Nephron progenitor cell (in vitro differentiated cells): ENCODE results near the gene NIT2.
"Not testable (repeated sequence)": the region's sequence is repeated elsewhere in the genome, so short reads cannot be mapped to it uniquely, and the experiment has no call there.

Source experiments
- DNase-seq: peaks from one replicate; pipeline ENCODE4 v3.0.0; 2021
- H3K27ac Mint-ChIP-seq: 2 replicates; pipeline ENCODE4 v1.8.0; 2021; ENCODE audit warnings: mild to moderate bottlenecking, moderate library complexity, mixed read lengths
- H3K27me3 Mint-ChIP-seq: 2 replicates; pipeline ENCODE4 v1.8.0; 2021; ENCODE audit warnings: mild to moderate bottlenecking, low read depth, mixed read lengths; ENCODE audit not compliant: poor library complexity
- H3K36me3 Mint-ChIP-seq: 2 replicates; pipeline ENCODE4 v1.8.0; 2021; ENCODE audit warnings: low read depth, mixed read lengths
- H3K4me1 Mint-ChIP-seq: 2 replicates; pipeline ENCODE4 v1.8.0; 2021; ENCODE audit warnings: mixed read lengths
- H3K4me3 Mint-ChIP-seq: 2 replicates; pipeline ENCODE4 v1.8.0; 2021; ENCODE audit warnings: mild to moderate bottlenecking, moderate library complexity, mixed read lengths
- H3K9me3 Mint-ChIP-seq: 2 replicates; pipeline ENCODE4 v1.8.0; 2021; ENCODE audit warnings: mild to moderate bottlenecking, moderate library complexity, mixed read lengths
- CTCF ChIP-seq: fragments of 200-600 bp; sonication (generic); IDR thresholded peaks from 2 replicates; pipeline ENCODE4 v1.5.0; 2021; ENCODE audit warnings: antibody characterized with exemption

The NIT2 gene

GRCh38 chr3:100331660-100332059 lies 2.9 kb upstream of the NIT2 start:
- H3K4me1 Mint-ChIP-seq: peaks cover 18% of the 10 kb centered on the region
- H3K9me3 Mint-ChIP-seq: peaks cover 14% of the 10 kb centered on the region
- peak overlapping the region; percentile 86 for H3K27ac Mint-ChIP-seq
- no peak overlapping the region for H3K4me3 Mint-ChIP-seq
- TF ChIP-seq CTCF: no peak
- no peak for DNase-seq
- peaks cover 4% of the 10 kb centered on the region for H3K27me3 Mint-ChIP-seq
- H3K36me3 Mint-ChIP-seq: peaks cover 15% of the 10 kb centered on the region

GRCh38 chr3:100333051-100333450 lies 1.5 kb upstream of the NIT2 start:
- H3K4me3 Mint-ChIP-seq: no peak overlapping the region
- H3K27me3 Mint-ChIP-seq: peaks cover 4% of the 10 kb centered on the region
- peaks cover 1% of the 10 kb centered on the region for H3K9me3 Mint-ChIP-seq
- TF ChIP-seq CTCF: no peak
- no peak for DNase-seq
- H3K27ac Mint-ChIP-seq: no peak overlapping the region
- H3K4me1 Mint-ChIP-seq: peaks cover 19% of the 10 kb centered on the region
- H3K36me3 Mint-ChIP-seq: peaks cover 1% of the 10 kb centered on the region

- H3K27me3 Mint-ChIP-seq: peaks cover 4% of the 10 kb centered on the region
- no peak overlapping the region for H3K27ac Mint-ChIP-seq
- H3K4me3 Mint-ChIP-seq: peak overlapping the region; percentile 85
- no peak for DNase-seq
- peaks cover 19% of the 10 kb centered on the region for H3K4me1 Mint-ChIP-seq
- H3K9me3 Mint-ChIP-seq: no peaks in the 10 kb centered on the region
- TF ChIP-seq CTCF: no peak
- no peaks in the 10 kb centered on the region for H3K36me3 Mint-ChIP-seq
Measured at GRCh38 chr3:100333970-100334487, 528 bp upstream of the NIT2 start.

GRCh38 chr3:100335434-100335833 lies 877 bp downstream of the NIT2 start:
- peak; percentile 4 for DNase-seq
- Mint-ChIP-seq H3K27me3 (peaks cover 4% of the 10 kb centered on the region), H3K4me3 (peak overlapping the region; percentile 88), H3K9me3 (no peaks in the 10 kb centered on the region), H3K36me3 (peaks cover under 1% of the 10 kb centered on the region), H3K4me1 (peaks cover 19% of the 10 kb centered on the region), H3K27ac (no peak overlapping the region)
- no peak for TF ChIP-seq CTCF

- H3K27ac Mint-ChIP-seq, H3K4me3 Mint-ChIP-seq, H3K9me3 Mint-ChIP-seq, H3K27me3 Mint-ChIP-seq, DNase-seq, H3K36me3 Mint-ChIP-seq: not testable (repeated sequence)
- H3K4me1 Mint-ChIP-seq: peaks cover 19% of the 10 kb centered on the region
Measured at GRCh38 chr3:100336229-100336628, 1.7 kb downstream of the NIT2 start.

GRCh38 chr3:100338911-100339310 lies 4.4 kb downstream of the NIT2 start:
- no peak for DNase-seq
- Mint-ChIP-seq H3K27me3 (peaks cover 2% of the 10 kb centered on the region), H3K27ac (no peak overlapping the region), H3K36me3 (peaks cover 30% of the 10 kb centered on the region), H3K4me1 (peaks cover 19% of the 10 kb centered on the region), H3K9me3 (no peaks in the 10 kb centered on the region), H3K4me3 (no peak overlapping the region)
- no peak for TF ChIP-seq CTCF
